ENCODE measurements around the gene CLASRP.

Gene CLASRP

GRCh38 chr19:45008552-45008951 lies 30.3 kb upstream of the CLASRP start:
- no peaks in the 10 kb centered on the region for H3K9me3 Mint-ChIP-seq
- H3K27me3 Mint-ChIP-seq (ENCODE audit: low read depth): no peaks in the 10 kb centered on the region
- H3K27ac Mint-ChIP-seq: no peak overlapping the region
- H3K4me3 Mint-ChIP-seq: no peak overlapping the region
- H3K36me3 Mint-ChIP-seq (ENCODE audit: low read depth): peaks cover 19% of the 10 kb centered on the region
- H3K4me1 Mint-ChIP-seq (ENCODE audit: low read depth): peaks cover 2% of the 10 kb centered on the region
- no peak for DNase-seq (ENCODE audit: low spot score)

GRCh38 chr19:45009625-45010255 lies 29.1 kb upstream of the CLASRP start:
- peaks cover 2% of the 10 kb centered on the region for H3K4me1 Mint-ChIP-seq (ENCODE audit: low read depth)
- no peak overlapping the region for H3K4me3 Mint-ChIP-seq
- no peak overlapping the region for H3K27ac Mint-ChIP-seq
- no peaks in the 10 kb centered on the region for H3K27me3 Mint-ChIP-seq (ENCODE audit: low read depth)
- H3K36me3 Mint-ChIP-seq (ENCODE audit: low read depth): peaks cover 20% of the 10 kb centered on the region
- H3K9me3 Mint-ChIP-seq: no peaks in the 10 kb centered on the region
- no peak for DNase-seq (ENCODE audit: low spot score)

GRCh38 chr19:45010306-45010705 lies 28.5 kb upstream of the CLASRP start:
- H3K9me3 Mint-ChIP-seq: no peaks in the 10 kb centered on the region
- H3K27ac Mint-ChIP-seq: no peak overlapping the region
- peaks cover 20% of the 10 kb centered on the region for H3K36me3 Mint-ChIP-seq (ENCODE audit: low read depth)

GRCh38 chr19:45011959-45012358 lies 26.9 kb upstream of the CLASRP start:
- Mint-ChIP-seq H3K4me3 (no peak overlapping the region), H3K27me3 (ENCODE audit: low read depth) (no peaks in the 10 kb centered on the region)

More at GRCh38 chr19:45010306-45010705, 28.5 kb upstream of the CLASRP start:
- H3K27me3 Mint-ChIP-seq (ENCODE audit: low read depth): no peaks in the 10 kb centered on the region
- no peak overlapping the region for H3K4me3 Mint-ChIP-seq
- DNase-seq (ENCODE audit: low spot score): no peak
- peaks cover 2% of the 10 kb centered on the region for H3K4me1 Mint-ChIP-seq (ENCODE audit: low read depth)

GRCh38 chr19:45016388-45017314 lies 22.2 kb upstream of the CLASRP start:
- Mint-ChIP-seq H3K27ac (peak overlapping the region; percentile 49), H3K9me3 (no peaks in the 10 kb centered on the region), H3K4me3 (peak overlapping the region; percentile 40), H3K36me3 (ENCODE audit: low read depth) (peaks cover 17% of the 10 kb centered on the region), H3K4me1 (ENCODE audit: low read depth) (peaks cover 3% of the 10 kb centered on the region), H3K27me3 (ENCODE audit: low read depth) (no peaks in the 10 kb centered on the region)
- DNase-seq (ENCODE audit: low spot score): peak; percentile 39

More at GRCh38 chr19:45011959-45012358, 26.9 kb upstream of the CLASRP start:
- Mint-ChIP-seq H3K27ac (no peak overlapping the region), H3K4me1 (ENCODE audit: low read depth) (peaks cover 3% of the 10 kb centered on the region), H3K9me3 (no peaks in the 10 kb centered on the region), H3K36me3 (ENCODE audit: low read depth) (peaks cover 16% of the 10 kb centered on the region)
- no peak for DNase-seq (ENCODE audit: low spot score)

- Mint-ChIP-seq H3K9me3 (no peaks in the 10 kb centered on the region), H3K4me3 (no peak overlapping the region), H3K36me3 (ENCODE audit: low read depth) (peaks cover 15% of the 10 kb centered on the region)
Observed at GRCh38 chr19:45019187-45019586, 19.7 kb upstream of the CLASRP start.

GRCh38 chr19:45020071-45020470 lies 18.8 kb upstream of the CLASRP start:
- Mint-ChIP-seq H3K4me1 (ENCODE audit: low read depth) (peaks cover 3% of the 10 kb centered on the region), H3K27me3 (ENCODE audit: low read depth) (no peaks in the 10 kb centered on the region), H3K9me3 (no peaks in the 10 kb centered on the region), H3K27ac (no peak overlapping the region), H3K4me3 (no peak overlapping the region), H3K36me3 (ENCODE audit: low read depth) (peaks cover 13% of the 10 kb centered on the region)
- DNase-seq (ENCODE audit: low spot score): no peak

More at GRCh38 chr19:45019187-45019586, 19.7 kb upstream of the CLASRP start:
- Mint-ChIP-seq H3K27me3 (ENCODE audit: low read depth) (no peaks in the 10 kb centered on the region), H3K27ac (no peak overlapping the region), H3K4me1 (ENCODE audit: low read depth) (peaks cover 3% of the 10 kb centered on the region)
- no peak for DNase-seq (ENCODE audit: low spot score)

- no peaks in the 10 kb centered on the region for H3K4me1 Mint-ChIP-seq (ENCODE audit: low read depth)
- no peaks in the 10 kb centered on the region for H3K27me3 Mint-ChIP-seq (ENCODE audit: low read depth)
- no peaks in the 10 kb centered on the region for H3K9me3 Mint-ChIP-seq
- no peak overlapping the region for H3K27ac Mint-ChIP-seq
- no peak overlapping the region for H3K4me3 Mint-ChIP-seq
- peaks cover 13% of the 10 kb centered on the region for H3K36me3 Mint-ChIP-seq (ENCODE audit: low read depth)
- no peak for DNase-seq (ENCODE audit: low spot score)
Observed at GRCh38 chr19:45021971-45022370, 16.9 kb upstream of the CLASRP start.

GRCh38 chr19:45023048-45023447 lies 15.8 kb upstream of the CLASRP start:
- DNase-seq (ENCODE audit: low spot score): no peak
- Mint-ChIP-seq H3K27me3 (ENCODE audit: low read depth) (no peaks in the 10 kb centered on the region), H3K4me1 (ENCODE audit: low read depth) (no peaks in the 10 kb centered on the region), H3K36me3 (ENCODE audit: low read depth) (peaks cover 17% of the 10 kb centered on the region), H3K4me3 (no peak overlapping the region), H3K9me3 (no peaks in the 10 kb centered on the region), H3K27ac (no peak overlapping the region)

GRCh38 chr19:45025264-45025663 lies 13.6 kb upstream of the CLASRP start:
- Mint-ChIP-seq H3K36me3 (ENCODE audit: low read depth) (peaks cover 26% of the 10 kb centered on the region), H3K27me3 (ENCODE audit: low read depth) (no peaks in the 10 kb centered on the region), H3K27ac (no peak overlapping the region), H3K4me1 (ENCODE audit: low read depth) (no peaks in the 10 kb centered on the region), H3K9me3 (no peaks in the 10 kb centered on the region), H3K4me3 (no peak overlapping the region)
- DNase-seq (ENCODE audit: low spot score): no peak

GRCh38 chr19:45027371-45027770 lies 11.5 kb upstream of the CLASRP start:
- H3K36me3 Mint-ChIP-seq (ENCODE audit: low read depth): peaks cover 35% of the 10 kb centered on the region
- H3K4me3 Mint-ChIP-seq: no peak overlapping the region
- H3K4me1 Mint-ChIP-seq (ENCODE audit: low read depth): no peaks in the 10 kb centered on the region
- H3K9me3 Mint-ChIP-seq: no peaks in the 10 kb centered on the region
- no peaks in the 10 kb centered on the region for H3K27me3 Mint-ChIP-seq (ENCODE audit: low read depth)
- no peak overlapping the region for H3K27ac Mint-ChIP-seq
- no peak for DNase-seq (ENCODE audit: low spot score)

- H3K4me1 Mint-ChIP-seq (ENCODE audit: low read depth): no peaks in the 10 kb centered on the region
Observed at GRCh38 chr19:45030825-45031224, 8.0 kb upstream of the CLASRP start.

GRCh38 chr19:45032421-45032820 lies 6.4 kb upstream of the CLASRP start:
- H3K27me3 Mint-ChIP-seq (ENCODE audit: low read depth): no peaks in the 10 kb centered on the region
- no peaks in the 10 kb centered on the region for H3K4me1 Mint-ChIP-seq (ENCODE audit: low read depth)
- no peak for DNase-seq (ENCODE audit: low spot score)
- no peak overlapping the region for H3K27ac Mint-ChIP-seq
- no peaks in the 10 kb centered on the region for H3K9me3 Mint-ChIP-seq
- no peak overlapping the region for H3K4me3 Mint-ChIP-seq
- peaks cover 51% of the 10 kb centered on the region for H3K36me3 Mint-ChIP-seq (ENCODE audit: low read depth)

More at GRCh38 chr19:45030825-45031224, 8.0 kb upstream of the CLASRP start:
- Mint-ChIP-seq H3K36me3 (ENCODE audit: low read depth) (peaks cover 54% of the 10 kb centered on the region), H3K27ac (no peak overlapping the region), H3K9me3 (no peaks in the 10 kb centered on the region), H3K27me3 (ENCODE audit: low read depth) (no peaks in the 10 kb centered on the region), H3K4me3 (no peak overlapping the region)
- no peak for DNase-seq (ENCODE audit: low spot score)

- H3K4me1 Mint-ChIP-seq (ENCODE audit: low read depth): peaks cover 13% of the 10 kb centered on the region
- H3K4me3 Mint-ChIP-seq: no peak overlapping the region
- H3K36me3 Mint-ChIP-seq (ENCODE audit: low read depth): peaks cover 47% of the 10 kb centered on the region
- H3K9me3 Mint-ChIP-seq: no peaks in the 10 kb centered on the region
- DNase-seq (ENCODE audit: low spot score): no peak
- no peak overlapping the region for H3K27ac Mint-ChIP-seq
- no peaks in the 10 kb centered on the region for H3K27me3 Mint-ChIP-seq (ENCODE audit: low read depth)
Observed at GRCh38 chr19:45035755-45036154, 3.1 kb upstream of the CLASRP start.
